ENCODE results near the gene ODC1.

The ODC1 gene

DNA sequence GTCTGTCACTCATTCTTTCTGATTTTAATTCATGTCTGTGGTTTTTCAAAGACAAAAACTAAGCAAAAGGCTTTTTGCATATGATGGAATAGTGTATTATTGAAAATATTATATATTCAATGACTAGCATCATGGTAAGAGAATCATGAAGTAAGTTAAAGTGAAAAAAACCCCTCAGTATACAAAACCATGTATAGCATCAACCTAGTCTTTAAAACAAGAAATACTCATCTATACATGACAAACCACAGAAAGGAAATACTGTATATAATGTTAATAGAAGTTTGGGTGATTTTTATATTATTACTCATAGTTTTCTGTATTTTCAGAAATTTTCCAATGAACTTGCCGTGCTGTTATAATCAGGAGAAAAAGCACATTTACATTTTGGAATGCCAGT lies 38.0 kb upstream of the ODC1 start:
- DNase-seq (ENCODE audit: low read depth): no peak
- TF ChIP-seq, protein P1, sequence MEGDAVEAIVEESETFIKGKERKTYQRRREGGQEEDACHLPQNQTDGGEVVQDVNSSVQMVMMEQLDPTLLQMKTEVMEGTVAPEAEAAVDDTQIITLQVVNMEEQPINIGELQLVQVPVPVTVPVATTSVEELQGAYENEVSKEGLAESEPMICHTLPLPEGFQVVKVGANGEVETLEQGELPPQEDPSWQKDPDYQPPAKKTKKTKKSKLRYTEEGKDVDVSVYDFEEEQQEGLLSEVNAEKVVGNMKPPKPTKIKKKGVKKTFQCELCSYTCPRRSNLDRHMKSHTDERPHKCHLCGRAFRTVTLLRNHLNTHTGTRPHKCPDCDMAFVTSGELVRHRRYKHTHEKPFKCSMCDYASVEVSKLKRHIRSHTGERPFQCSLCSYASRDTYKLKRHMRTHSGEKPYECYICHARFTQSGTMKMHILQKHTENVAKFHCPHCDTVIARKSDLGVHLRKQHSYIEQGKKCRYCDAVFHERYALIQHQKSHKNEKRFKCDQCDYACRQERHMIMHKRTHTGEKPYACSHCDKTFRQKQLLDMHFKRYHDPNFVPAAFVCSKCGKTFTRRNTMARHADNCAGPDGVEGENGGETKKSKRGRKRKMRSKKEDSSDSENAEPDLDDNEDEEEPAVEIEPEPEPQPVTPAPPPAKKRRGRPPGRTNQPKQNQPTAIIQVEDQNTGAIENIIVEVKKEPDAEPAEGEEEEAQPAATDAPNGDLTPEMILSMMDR (IDR thresholded peaks at IDR 0.05; ENCODE audit: control insufficient read depth, extremely low read depth, insufficient read depth): no peak
- H3K4me3 ChIP-seq (ENCODE audit: low read depth, low read length): no peak overlapping the region

DNA sequence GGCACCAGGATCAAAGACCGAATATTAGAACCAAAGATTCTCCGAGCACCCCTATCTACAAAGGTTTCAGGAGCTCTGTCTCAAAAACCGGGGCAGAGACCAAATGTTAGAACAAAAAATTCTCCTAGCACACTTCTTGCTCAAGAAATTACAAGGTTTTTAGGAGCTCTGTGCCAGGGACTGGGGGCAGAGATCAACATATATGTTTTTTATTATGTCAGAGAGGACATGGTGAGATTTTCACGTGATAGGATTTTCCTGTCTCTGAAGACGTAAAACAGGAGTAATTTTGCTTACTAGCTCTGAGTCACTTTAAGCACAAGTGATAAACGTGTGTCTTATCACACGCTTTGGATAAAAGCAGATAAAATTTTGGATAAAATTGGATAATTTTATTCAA lies 34.8 kb upstream of the ODC1 start:
- TF ChIP-seq, protein P1 (IDR thresholded peaks at IDR 0.05; ENCODE audit: control insufficient read depth, extremely low read depth, insufficient read depth): no peak
- DNase-seq (ENCODE audit: low read depth): no peak
- no peak overlapping the region for H3K4me3 ChIP-seq (ENCODE audit: low read depth, low read length)

- H3K4me3 ChIP-seq (ENCODE audit: low read depth, low read length): no peak overlapping the region
- no peak for DNase-seq (ENCODE audit: low read depth)
- TF ChIP-seq, protein P1 (IDR thresholded peaks at IDR 0.05; ENCODE audit: control insufficient read depth, extremely low read depth, insufficient read depth): no peak
These were observed 34.3 kb upstream of the ODC1 start for GRCh38 chr2:10482460-10482859.

DNA sequence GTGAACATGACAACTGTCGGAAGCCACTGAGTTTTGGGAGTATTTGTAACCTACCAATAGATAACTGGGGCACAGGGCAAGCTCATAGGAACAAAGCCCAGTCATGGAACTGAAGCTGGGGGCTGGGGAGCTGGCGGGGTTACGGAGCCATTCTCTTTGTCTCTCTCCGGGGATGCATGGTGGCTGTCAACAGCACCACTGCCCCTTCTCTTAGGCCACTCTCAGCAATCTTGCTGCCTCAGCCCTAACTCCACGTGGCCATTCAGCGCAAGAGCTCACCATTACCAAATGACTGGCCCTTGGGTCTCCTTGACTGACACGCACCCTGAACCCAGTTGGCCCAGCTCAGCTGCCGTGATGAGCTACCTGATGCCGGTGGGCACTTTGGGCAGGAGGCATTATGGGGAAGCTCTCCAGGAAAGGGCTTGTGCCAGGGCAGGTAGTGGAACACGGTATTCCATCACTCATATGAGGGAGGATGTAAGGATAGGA lies 33.6 kb upstream of the ODC1 start:
- DNase-seq (ENCODE audit: low read depth): no peak
- TF ChIP-seq, protein P1 (IDR thresholded peaks at IDR 0.05; ENCODE audit: control insufficient read depth, extremely low read depth, insufficient read depth): no peak
- H3K4me3 ChIP-seq (ENCODE audit: low read depth, low read length): no peak overlapping the region

DNA sequence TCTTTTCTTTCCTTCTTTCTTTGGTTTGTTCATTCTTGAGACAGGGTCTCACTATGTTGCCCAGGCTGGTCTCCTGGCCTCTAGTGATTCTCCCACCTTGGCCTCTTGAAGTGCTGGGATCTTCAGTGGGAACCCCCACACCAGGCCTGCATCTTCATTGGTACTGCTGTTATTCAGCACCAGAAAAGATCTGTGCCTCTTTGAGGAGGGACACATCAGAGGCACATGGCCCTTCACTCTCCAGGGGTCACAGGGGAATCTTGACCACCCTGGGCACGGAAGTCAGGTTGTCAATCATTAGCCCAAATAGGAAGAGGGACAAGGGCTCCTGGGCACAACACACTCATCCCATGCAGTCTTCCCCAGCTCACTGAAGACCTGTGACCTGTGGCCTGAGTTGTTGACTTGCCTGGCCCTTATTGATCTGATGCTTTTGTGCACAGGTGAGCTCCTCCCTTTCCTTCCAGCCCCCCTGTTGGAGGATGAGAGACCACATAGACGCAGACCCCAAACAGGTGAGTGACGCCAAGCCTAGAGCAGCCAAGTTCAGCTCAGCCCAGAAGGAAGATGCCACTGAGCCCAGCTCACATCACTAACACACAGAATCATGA lies 33.0 kb upstream of the ODC1 start:
- H3K4me3 ChIP-seq (ENCODE audit: low read depth, low read length): no peak overlapping the region
- TF ChIP-seq, protein P1 (IDR thresholded peaks at IDR 0.05; ENCODE audit: control insufficient read depth, extremely low read depth, insufficient read depth): no peak
- DNase-seq (ENCODE audit: low read depth): no peak

DNA sequence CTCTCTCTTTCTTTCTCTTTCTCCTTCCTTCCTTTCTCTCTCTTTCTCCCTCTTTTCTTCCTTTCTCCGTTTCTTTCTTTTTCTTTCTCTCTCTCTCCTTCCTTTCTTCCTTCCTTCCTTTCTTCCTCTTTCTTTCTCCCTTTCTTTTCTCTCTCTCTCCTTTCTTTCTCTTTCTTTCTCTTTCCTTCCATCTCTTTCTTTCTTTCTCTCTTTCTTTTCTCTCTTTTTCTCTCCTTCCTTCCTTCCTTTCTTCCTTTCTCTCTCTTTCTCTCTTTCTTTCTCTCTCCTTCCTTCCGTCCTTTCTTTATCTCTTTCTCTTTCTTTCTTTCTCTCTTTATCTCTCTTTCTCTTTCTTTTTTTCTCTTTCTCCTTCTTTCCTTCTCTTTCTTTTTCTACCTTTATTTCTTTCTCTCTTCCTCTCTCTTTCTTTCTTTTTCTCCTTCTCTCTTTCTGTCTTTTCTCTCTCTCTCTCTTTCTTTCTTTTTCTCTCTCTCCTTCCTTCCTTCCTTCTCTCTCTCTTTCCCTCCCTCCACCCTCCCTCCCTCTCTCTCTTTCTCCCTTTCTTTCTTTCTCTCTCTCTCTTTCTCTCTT lies 32.3 kb upstream of the ODC1 start:
- no peak for DNase-seq (ENCODE audit: low read depth)
- TF ChIP-seq, protein P1 (IDR thresholded peaks at IDR 0.05; ENCODE audit: control insufficient read depth, extremely low read depth, insufficient read depth): no peak
- no peak overlapping the region for H3K4me3 ChIP-seq (ENCODE audit: low read depth, low read length)

- no peak for DNase-seq (ENCODE audit: low read depth)
- TF ChIP-seq, protein P1 (IDR thresholded peaks at IDR 0.05; ENCODE audit: control insufficient read depth, extremely low read depth, insufficient read depth): no peak
- no peak overlapping the region for H3K4me3 ChIP-seq (ENCODE audit: low read depth, low read length)
These were observed 30.8 kb upstream of the ODC1 start for GRCh38 chr2:10478916-10479315.
